Colonic mucosa (tissue), 4 donors: ENCODE data around the gene CCDC50. TPM values are rescaled to one million over a fixed set of nuclear protein-coding genes. Genes with fewer than 3 reads are reported as not detected.

ENCODE experiments used
- DNase-seq: peaks from one replicate; pipeline ENCODE4 v3.0.0-alpha.2; 2020
- H3K27ac ChIP-seq: fragments of 200-600 bp; one replicate; pipeline ENCODE4 v1.8.0; 2021
- H3K27me3 ChIP-seq: fragments of 200-600 bp; one replicate; pipeline ENCODE4 v1.8.0; 2021
- H3K36me3 ChIP-seq: fragments of 200-600 bp; one replicate; pipeline ENCODE4 v1.8.0; 2021
- H3K4me1 ChIP-seq: fragments of 200-600 bp; one replicate; pipeline ENCODE4 v1.8.0; 2021; ENCODE audit warnings: mild to moderate bottlenecking
- H3K4me3 ChIP-seq: fragments of 200-600 bp; one replicate; pipeline ENCODE4 v1.8.0; 2021
- H3K9ac ChIP-seq, 2 donors: one replicate each; pipeline ENCODE4 v1.7.0; 2013; ENCODE audit warnings: control low read depth in 2 of 2, low read depth in 2 of 2, low read length in 2 of 2
- H3K9me3 ChIP-seq: fragments of 200-600 bp; one replicate; pipeline ENCODE4 v1.8.0; 2021
- intact Hi-C: fragments of 100-400 bp; cut with DNase I; formaldehyde crosslinking; loops from one replicate; pipeline ENCODE4 v1.14.1; 2022
- total RNA-seq, 2 donors: library from RNA; stranded (reverse); fragmentation: NEBNext Ultra II Directional in 1 of 2; extraction: Animal tissue kit (Norgen Biotek cat#: 25700) in 1 of 2; gene quantifications; one replicate each; pipeline ENCODE4 v1.2.1, GENCODE V29; 2021
- TF ChIP-seq, protein P1 (sequence below): fragments of 200-600 bp; IDR thresholded peaks from one replicate; pipeline ENCODE4 v1.8.0; 2022; ENCODE audit warnings: antibody characterized with exemption, mild to moderate bottlenecking
- donor health status: healthy.
- donor health status: DM: no; HTN: no; CAD: no.
- donor health status: DM: no; HTN: no; CAD: no.

CCDC50 gene
- total RNA-seq, 2 donors from 2014 or later: 33.4 to 53.3 TPM

DNA sequence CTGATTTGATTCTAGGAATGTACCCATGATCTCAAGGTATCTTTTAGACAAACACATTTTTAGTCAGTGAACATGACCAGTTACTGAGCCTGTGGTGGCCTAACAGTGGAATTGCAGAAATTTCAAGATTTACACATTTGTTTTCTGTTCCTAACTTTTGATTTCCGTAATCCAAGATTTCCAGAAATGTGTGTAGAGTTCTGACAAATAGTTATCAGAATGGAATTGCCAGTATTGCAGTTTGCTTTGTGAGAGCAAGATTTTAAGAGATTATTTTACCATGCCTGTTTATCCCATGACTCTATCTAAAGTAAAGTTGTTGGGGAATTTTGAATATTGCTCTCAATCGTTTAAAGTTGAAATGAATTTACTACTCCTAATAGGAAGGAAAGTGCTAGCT lies 12.8 kb downstream of the CCDC50 start:
- TF ChIP-seq, protein P1, sequence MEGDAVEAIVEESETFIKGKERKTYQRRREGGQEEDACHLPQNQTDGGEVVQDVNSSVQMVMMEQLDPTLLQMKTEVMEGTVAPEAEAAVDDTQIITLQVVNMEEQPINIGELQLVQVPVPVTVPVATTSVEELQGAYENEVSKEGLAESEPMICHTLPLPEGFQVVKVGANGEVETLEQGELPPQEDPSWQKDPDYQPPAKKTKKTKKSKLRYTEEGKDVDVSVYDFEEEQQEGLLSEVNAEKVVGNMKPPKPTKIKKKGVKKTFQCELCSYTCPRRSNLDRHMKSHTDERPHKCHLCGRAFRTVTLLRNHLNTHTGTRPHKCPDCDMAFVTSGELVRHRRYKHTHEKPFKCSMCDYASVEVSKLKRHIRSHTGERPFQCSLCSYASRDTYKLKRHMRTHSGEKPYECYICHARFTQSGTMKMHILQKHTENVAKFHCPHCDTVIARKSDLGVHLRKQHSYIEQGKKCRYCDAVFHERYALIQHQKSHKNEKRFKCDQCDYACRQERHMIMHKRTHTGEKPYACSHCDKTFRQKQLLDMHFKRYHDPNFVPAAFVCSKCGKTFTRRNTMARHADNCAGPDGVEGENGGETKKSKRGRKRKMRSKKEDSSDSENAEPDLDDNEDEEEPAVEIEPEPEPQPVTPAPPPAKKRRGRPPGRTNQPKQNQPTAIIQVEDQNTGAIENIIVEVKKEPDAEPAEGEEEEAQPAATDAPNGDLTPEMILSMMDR: no peak
- Histone ChIP-seq H3K9me3 (no peaks in the 10 kb centered on the region), H3K27ac (no peak overlapping the region), H3K36me3 (no peaks in the 10 kb centered on the region), H3K27me3 (no peaks in the 10 kb centered on the region), H3K4me3 (no peak overlapping the region), H3K4me1 (no peaks in the 10 kb centered on the region), H3K9ac (no peak overlapping the region)
- no peak for DNase-seq
- intact Hi-C loops: no loop called here

DNA sequence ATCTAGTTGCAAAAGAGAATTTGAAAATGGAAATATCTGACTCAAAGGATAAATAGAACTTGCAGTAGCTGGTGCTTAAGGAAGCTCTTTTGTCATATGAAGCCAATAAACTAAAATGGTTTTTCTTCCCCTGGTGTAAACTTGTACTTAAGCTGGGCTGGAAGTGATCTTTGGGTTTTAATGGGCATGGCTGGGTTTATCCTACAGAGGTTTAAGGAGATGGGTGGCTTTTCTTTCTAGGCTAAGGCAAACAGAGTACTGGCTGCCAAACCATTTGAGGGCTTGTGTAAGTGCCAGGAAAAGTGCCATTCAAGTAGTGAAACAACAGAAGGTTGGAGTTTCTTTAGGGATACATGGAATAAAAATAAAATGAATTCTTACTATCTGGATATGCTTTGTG lies 13.2 kb downstream of the CCDC50 start:
- Histone ChIP-seq H3K9me3 (no peaks in the 10 kb centered on the region), H3K36me3 (no peaks in the 10 kb centered on the region), H3K4me3 (no peak overlapping the region), H3K27ac (no peak overlapping the region), H3K9ac (no peak overlapping the region), H3K4me1 (no peaks in the 10 kb centered on the region), H3K27me3 (no peaks in the 10 kb centered on the region)
- TF ChIP-seq, protein P1: no peak
- intact Hi-C loops: no loop called here
- no peak for DNase-seq

DNA sequence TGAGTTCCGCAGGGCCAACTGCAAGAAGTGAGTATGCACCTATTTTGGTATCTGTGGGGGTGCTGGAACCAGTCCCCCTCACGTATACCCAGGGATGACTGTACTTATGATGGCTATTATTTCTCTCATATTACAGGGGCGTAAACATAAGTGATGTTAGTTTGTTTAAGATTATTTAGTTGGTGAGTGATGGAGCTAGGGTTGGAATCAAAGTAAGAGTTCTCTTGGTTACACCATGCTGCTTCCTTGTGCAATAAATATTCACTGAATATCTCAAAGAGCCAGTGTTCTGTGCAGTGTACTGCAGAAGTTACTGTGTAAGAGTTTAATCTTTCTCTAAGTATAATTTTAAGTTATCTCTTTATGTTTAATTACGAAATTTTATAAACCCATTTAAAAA lies 13.9 kb downstream of the CCDC50 start:
- DNase-seq: no peak
- H3K27ac ChIP-seq: no peak overlapping the region
- no peaks in the 10 kb centered on the region for H3K27me3 ChIP-seq
- H3K4me3 ChIP-seq: no peak overlapping the region
- intact Hi-C loops: no loop called here
- no peaks in the 10 kb centered on the region for H3K36me3 ChIP-seq
- no peaks in the 10 kb centered on the region for H3K4me1 ChIP-seq
- H3K9ac ChIP-seq: no peak overlapping the region
- H3K9me3 ChIP-seq: no peaks in the 10 kb centered on the region
- TF ChIP-seq, protein P1: no peak

- Histone ChIP-seq H3K27ac (no peak overlapping the region), H3K9ac (no peak overlapping the region), H3K36me3 (no peaks in the 10 kb centered on the region), H3K9me3 (no peaks in the 10 kb centered on the region), H3K4me3 (no peak overlapping the region), H3K27me3 (no peaks in the 10 kb centered on the region), H3K4me1 (no peaks in the 10 kb centered on the region)
- intact Hi-C loops: no loop called here
- TF ChIP-seq, protein P1: no peak
- no peak for DNase-seq
These were observed 14.7 kb downstream of the CCDC50 start for GRCh38 chr3:191343913-191344312.

DNA sequence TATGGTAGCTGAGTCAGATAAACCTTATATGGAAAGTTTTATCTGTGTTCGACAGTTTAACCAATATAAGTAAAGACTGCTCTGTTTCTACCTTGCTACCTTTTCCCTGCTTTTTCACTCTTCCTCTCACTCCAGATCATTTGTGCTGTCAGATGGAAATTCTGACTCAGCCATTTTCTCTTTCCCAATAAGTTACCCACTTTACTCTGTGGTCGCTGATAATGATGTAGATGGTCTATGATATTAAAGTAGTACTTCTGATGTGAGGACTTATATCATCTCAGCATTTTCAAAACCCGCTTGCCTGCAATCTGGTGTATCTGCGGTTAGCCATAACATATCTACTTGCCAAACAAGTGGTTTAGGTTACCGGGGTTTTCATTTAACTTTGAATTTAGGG lies 16.1 kb downstream of the CCDC50 start:
- H3K27me3 ChIP-seq: no peaks in the 10 kb centered on the region
- H3K4me1 ChIP-seq: no peaks in the 10 kb centered on the region
- intact Hi-C loops: no loop called here

More for the DNA sequence above, 16.1 kb downstream of the CCDC50 start:
- DNase-seq: no peak
- H3K36me3 ChIP-seq: no peaks in the 10 kb centered on the region
- TF ChIP-seq, protein P1: no peak
- H3K9ac ChIP-seq: no peak overlapping the region
- H3K4me3 ChIP-seq: no peak overlapping the region
- no peak overlapping the region for H3K27ac ChIP-seq
- H3K9me3 ChIP-seq: no peaks in the 10 kb centered on the region
